Smooth muscle cell of the brain vasculature (primary cell): ENCODE results near the gene ZNF813.
A peak's percentile ranks its signal among the peaks of the same experiment; 100 is the strongest.
"Not testable (repeated sequence)": the region's sequence is repeated elsewhere in the genome, so short reads cannot be mapped to it uniquely, and the experiment has no call there.

Experiments
- DNase-seq: peaks from one replicate; pipeline ENCODE4 v3.0.0-alpha.2; 2012; ENCODE audit warnings: low read depth, low spot score

Gene ZNF813

DNA sequence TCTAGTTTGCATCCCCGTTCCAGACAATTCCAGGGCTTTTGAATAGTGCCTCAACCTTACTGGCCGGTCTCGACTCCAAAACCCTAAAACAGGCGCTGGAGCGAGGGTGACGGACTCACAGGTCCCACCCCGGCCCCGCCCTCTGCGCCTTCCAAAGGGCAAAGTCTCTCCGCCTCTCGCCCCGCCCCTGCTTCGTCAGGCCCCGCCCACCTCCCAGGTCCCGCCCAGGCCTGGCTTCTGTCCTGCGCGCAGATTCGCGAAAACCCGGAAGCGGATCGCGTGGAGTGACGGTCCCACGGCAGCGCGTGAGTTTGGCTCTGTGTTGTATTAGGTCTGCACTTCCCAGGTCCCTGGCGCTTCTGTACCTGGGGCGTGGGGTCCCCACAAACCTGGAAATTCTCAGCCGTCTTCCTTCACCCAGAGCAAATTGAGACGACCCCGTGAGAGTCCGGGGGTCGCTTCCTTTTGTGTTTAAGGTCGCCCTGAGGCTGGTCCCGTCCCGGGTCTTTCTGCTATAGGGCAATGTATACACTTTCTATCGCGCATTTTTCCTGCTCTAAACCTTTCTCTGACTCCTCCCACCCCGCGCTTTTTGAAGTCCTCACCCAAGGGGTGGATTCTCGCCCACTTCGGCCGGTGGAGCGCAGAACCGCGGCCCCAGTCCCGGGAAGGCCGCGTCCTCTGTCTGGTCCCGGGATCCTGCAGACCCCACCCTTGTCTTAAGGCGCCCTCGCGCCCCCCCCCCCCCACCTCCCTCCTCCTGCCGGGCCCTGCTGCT is at the start of gene ZNF813:
Gene ZNF813 (plus strand): TSS at position 249 of the 778 bp plus-strand sequence. CDS start 16,090 bp downstream, outside the sequence.
- peak; percentile 57 for DNase-seq

DNA sequence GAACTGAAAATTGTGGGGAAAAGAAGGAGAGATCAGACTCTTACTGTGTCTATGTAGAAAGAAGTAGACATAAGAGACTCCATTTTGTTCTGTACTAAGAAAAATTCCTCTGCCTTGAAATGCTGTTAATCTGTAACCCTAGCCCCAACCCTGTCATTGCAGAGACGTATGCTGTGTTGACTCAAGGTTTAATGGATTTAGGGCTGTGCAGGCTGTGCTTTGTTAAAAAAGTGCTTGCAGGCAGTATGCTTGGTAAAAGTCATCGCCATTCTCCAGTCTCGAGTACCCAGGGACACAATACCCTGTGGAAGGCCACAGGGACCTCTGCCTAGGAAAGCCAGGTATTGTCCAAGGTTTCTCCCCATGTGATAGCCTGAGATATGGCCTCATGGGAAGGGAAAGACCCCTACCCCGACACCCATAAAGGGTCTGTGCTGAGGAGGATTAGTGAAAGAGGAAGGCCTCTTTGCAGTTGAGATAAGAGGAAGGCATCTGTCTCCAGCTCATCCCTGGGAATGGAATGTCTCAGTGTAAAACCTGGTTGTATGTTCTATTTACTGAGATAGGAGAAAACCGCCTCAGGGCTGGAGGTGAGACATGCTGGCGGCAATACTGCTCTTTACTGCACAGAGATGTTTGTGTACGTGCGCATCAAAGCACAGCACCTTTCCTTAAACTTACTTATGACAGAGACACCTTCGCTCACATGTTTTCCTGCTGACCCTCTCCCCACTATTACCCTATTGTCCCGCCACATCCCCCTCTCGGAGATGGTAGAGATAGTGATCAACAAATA is 46.8 kb upstream of the ZNF813 start:
- not testable (repeated sequence) for DNase-seq

DNA sequence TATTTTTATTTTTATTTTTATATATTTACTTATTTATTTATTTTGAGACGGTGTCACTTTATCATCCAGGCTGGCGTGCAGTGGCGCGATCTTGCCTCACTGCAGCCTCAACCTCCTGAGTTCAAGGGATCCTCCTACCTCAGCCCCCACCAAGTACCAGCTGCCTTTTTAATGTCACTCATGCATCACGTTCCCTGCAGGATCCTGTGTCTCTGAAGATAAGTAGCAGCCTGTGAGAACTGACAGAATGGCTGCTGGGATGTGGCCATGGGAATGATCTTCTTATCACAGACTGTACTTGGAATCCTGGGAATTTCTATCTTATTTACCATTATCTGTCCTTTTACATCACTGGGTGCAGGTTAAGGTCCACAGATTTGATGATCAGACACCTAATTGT is 45.0 kb upstream of the ZNF813 start:
- DNase-seq, result no peak

DNA sequence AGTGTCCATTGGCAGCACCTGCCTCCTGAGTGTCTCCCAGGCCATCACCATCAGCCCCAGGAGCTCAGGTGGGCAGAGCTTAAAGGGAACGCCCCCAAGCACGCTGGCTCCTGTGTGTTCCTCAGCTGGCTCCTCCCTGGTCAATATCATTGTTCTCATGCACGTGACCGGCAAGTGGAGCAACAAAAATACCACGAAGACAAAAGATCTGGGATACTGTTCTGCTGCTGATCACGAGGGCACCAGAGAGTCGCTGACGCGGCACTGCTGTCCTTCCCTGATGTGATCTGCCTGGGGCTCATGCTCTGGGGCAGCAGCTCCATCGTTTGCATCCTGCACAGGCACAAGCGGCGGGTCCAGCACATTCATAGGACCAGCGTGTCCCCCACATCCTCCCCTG is 44.5 kb upstream of the ZNF813 start:
- not testable (repeated sequence) for DNase-seq

- DNase-seq, result not testable (repeated sequence)
Measured at GRCh38 chr19:53423680-53424079, 43.9 kb upstream of the ZNF813 start.

GRCh38 chr19:53424968-53425597 is 42.5 kb upstream of the ZNF813 start:
- DNase-seq, result no peak

DNA sequence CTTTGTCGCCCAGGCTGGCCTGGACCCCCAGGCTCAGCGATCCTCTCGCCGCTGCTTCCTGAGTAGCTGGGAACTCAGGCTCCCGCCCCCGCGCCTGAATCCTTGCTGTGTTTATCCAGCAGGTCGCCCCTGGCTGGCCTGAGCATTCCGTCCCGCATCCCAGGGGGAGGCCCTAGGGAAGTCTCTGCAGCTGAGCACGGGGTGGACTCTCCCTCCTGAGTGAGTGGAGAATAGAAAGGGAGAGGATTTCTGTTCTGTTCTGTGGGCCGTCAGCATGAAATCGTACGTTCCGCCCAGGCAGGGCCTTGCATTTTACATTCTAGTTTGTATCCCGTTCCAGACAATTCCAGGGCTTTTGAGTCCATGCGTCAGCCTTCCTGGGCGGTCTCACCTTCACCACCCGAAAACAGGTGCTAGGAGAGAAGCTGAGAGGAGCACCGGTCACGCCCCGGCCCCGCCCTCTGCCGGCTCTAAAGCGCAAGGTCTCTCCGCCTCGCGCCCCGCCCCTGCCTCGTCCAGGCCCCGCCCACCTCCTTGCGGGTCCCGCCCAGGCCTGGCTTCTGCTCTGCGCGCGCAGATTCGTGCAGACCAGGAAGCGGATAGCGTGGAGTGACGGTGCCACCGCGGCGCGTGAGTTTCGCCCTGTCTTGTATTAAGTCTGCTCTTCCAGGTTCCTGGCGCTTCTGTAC is 36.0 kb upstream of the ZNF813 start, which contains the start of gene ZNF761:
Gene ZNF761 (plus strand): TSS at position 586 of the 689 bp plus-strand sequence. CDS start 15,285 bp downstream, outside the sequence.
- DNase-seq, result peak; percentile 76

DNA sequence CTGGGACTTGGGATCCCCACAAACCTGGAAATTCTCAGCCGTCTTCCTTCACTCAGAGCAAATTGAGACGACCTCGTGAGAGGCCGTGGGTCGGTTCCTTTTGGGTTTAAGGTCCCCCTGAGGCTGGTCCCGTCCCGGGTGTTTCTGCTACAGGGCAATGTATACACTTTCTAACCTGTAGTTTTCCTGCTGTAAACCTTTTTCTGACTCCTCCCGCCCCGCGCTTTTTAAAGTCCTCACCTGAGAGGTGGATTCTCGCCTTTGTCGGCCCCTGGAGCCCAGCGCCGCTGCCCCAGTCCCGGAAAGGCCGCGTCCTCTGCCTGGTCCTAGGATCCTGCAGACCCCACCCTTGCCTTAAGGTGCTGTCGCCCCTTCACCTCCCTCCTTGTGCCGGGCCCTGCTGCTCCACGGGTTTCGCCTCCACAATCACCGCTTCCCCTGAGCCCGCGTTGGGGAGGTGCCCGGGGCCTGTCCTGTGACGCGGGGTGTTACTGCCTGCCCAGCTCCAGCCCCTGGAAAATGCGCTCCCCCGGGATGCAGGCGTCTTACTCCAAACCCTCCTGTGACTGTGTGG is 35.4 kb upstream of the ZNF813 start:
- no peak for DNase-seq

DNA sequence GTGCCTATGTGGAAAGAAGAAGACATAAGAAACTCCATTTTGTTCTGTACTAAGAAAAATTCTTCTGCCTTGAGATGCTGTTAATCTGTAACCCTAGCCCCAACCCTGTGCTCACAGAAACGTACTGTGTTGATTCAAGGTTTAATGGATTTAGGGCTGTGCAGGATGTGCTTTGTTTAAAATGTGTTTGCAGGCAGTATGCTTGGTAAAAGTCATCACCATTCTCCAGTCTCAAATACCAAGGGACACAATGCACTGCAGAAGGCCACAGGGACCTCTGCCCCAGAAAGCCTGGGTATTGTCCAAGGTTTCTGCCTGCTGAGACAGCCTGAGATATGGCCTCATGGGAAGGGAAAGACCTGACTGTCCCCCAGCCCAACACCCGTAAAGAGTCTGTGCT is 23.7 kb upstream of the ZNF813 start:
- not testable (repeated sequence) for DNase-seq

DNA sequence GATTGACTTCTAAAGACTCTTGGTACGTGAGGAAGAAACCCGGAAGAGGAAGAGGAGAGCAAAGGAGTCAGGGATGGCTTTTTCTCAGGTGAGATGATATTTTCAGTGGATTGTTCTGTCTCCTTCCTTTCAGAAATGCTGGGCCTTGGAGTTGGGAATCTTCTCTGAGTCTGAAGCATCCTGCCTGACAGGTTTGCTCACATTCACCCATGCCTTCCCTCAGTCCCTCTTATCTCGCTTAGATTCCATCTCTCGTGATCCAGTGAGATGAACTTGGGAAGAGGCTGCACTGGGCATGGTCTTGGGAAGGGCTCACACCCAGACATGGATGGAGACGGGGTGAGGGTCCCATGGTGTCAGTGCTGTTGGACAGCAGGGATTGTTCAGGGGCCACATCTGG is 20.3 kb upstream of the ZNF813 start:
- DNase-seq, result not testable (repeated sequence)

GRCh38 chr19:53455828-53456227 is 11.7 kb upstream of the ZNF813 start:
- no peak for DNase-seq

DNA sequence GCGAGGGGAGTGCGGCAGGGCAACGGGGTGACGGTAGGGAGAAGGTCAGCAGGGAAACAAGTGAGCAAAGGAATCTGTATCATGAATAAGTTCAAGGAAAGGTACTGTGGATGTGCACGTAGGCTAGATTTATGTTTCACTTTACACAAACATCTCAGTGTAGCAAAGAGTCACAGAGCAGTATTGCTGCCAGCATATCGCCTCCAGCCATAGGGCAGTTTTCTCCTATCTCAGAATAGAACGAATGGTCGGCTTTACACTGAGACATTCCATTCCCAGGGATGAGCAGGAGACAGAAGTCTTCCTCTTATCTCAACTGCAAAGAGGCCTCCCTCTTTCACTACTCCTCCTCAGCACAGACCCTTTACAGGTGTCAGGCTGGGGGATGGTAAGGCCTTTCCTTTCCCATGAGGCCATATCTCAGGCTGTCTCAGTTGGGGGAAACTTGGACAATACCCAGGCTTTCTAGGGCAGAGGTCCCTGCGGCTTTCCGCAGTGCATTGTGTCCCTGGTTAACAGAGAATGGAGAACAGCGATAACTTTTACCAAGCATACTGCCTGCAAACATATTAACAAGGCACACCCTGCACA is 7.3 kb upstream of the ZNF813 start:
- DNase-seq, result not testable (repeated sequence)

GRCh38 chr19:53461866-53462265 is 5.7 kb upstream of the ZNF813 start:
- DNase-seq, result no peak

GRCh38 chr19:53462861-53463260 is 4.7 kb upstream of the ZNF813 start:
- DNase-seq, result no peak

GRCh38 chr19:53463263-53463662 is 4.3 kb upstream of the ZNF813 start:
- DNase-seq, result no peak

DNA sequence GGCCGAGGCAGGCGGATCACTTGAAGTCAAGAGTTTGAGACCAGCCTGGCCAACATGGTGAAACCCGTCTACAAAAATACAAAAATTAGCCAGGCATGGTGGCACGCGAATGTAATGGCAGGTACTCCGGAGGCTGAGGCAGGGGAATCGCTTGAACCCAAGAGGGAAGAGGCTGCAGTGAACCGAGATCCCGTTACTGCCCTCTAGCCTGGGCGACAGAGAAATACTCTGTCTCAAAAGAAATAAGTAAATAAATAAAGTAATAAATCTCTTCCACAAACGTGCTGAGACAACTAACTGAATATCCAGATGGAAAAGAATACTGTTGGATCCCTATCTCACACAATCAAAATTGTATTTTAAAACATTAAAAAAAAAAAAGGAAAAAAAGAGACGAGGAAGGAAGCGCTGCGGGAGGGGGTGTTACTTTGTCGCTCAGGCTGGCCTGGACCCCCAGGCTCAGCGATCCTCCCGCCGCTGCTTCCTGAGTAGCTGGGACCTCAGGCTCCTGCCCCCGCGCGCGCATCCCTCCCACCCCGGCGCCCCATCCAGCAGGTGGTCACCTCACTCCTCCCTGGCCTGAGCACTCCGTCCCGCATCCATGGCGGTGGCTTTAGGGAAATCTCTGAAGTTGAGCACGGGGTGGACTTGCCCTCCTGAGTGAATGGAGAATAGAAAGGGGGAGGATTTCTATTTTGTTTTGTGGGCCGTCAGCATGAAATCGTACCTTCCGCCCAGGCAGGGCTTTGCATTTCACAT is 628 bp upstream of the ZNF813 start:
- no peak for DNase-seq

- not testable (repeated sequence) for DNase-seq
Measured at GRCh38 chr19:53468628-53469027, 1.1 kb downstream of the ZNF813 start.

GRCh38 chr19:53471916-53472315 is 4.4 kb downstream of the ZNF813 start:
- no peak for DNase-seq

DNA sequence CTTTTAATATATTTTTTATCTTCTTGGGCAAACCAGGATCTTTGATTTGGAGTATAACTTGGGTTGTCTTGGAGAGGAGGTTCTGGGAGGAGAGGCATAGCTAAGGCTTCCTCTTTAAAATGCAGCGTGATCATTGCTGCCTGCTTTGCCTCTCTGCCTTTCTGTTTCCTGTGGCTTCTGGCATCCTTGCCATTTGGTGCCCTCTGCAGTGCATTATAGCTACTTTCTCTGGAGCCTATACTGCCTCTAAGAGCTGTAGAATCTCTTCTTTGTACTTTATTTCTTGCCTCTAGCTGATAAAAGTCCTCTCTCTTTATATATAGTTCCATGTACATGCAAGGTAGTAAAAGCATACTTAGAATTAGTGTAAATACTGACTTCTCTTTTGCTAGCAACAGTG is 7.3 kb downstream of the ZNF813 start:
- DNase-seq, result not testable (repeated sequence)

DNA sequence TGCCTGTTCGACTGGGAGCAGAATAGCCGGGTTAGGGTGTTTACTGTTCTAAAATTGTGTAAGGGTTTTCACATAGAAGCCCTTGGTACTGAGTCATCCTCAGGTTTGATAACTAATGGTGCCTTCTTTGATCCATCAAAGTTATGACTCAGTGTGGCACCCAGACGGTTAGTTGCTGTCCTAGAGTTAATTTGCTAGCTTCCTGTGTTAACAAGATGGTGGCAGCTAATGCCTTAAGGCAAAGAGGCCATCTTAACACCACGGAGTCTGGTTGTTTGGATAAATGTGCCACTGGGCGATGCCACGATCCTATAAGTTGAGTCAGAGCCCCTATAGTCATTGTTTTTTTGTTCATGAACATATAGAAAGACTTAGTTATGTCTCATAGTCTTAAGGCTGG is 7.9 kb downstream of the ZNF813 start:
- DNase-seq, result not testable (repeated sequence)
